Loucy (cell line): Measurements from ENCODE around the gene ZNF423.

Experiments
- CTCF ChIP-seq: fragments of 200-600 bp; sonication (generic); conservative IDR thresholded peaks from 2 replicates; pipeline ENCODE4 v1.5.1; 2014; ENCODE audit warnings: mild to moderate bottlenecking, antibody characterized with exemption, low read length
- EZH2phosphoT487 ChIP-seq: fragments of 200-600 bp; IDR thresholded peaks from 2 replicates; pipeline ENCODE4 v1.6.1; 2018; ENCODE audit warnings: antibody characterized with exemption, mild to moderate bottlenecking, moderate library complexity, borderline replicate concordance

- no peak for TF ChIP-seq CTCF
- TF ChIP-seq EZH2phosphoT487: no peak
These were observed 5.1 kb downstream of the ZNF423 start for GRCh38 chr16:49850558-49851467.
